H1 (cell line): ENCODE results near the gene RFFL. TPM values are rescaled to one million over a fixed set of nuclear protein-coding genes. Genes with fewer than 3 reads are reported as not detected.

Experiments
- CTCF ChIA-PET: fragments of 300-600 bp; sonication (Branson Sonifier 250); formaldehyde crosslinking; loops from one replicate; lab custom pipeline; 2021; ENCODE audit not compliant: partially characterized antibody; lab: Charles Lee
- POLR2A ChIA-PET: fragments of 300-600 bp; sonication (Branson Sonifier 250); formaldehyde crosslinking; loops from one replicate; lab custom pipeline; 2021; ENCODE audit warnings: inconsistent platforms; ENCODE audit not compliant: partially characterized antibody; lab: Charles Lee
- DNase-seq, 2 experiments: peaks; one replicate each; pipeline versions ENCODE4 v3.0.0 to v3.0.0-alpha.2; 2010 to 2022; ENCODE audit warnings: low spot score in 2 of 2, low read depth in 1 of 2, mixed read lengths in 1 of 2
- FAIRE-seq: peaks from 2 replicates; lab custom pipeline; 2011; peaks lifted over from hg19 to GRCh38; lab: Jason Lieb, UNC
- H2AFZ ChIP-seq: 2 replicates; pipeline ENCODE4 v1.8.1; 2012; ENCODE audit warnings: low read length, inconsistent platforms
- H2AK5ac ChIP-seq: 2 replicates; pipeline ENCODE4 v1.6.1; 2013; ENCODE audit warnings: low read depth, low read length
- H2BK120ac ChIP-seq: replicated peaks from 2 replicates; pipeline ENCODE3; 2013; ENCODE audit warnings: low read depth, low read length, inconsistent platforms
- H2BK12ac ChIP-seq: 2 replicates; pipeline ENCODE4 v1.6.1; 2013; ENCODE audit warnings: low read depth, low read length
- H2BK15ac ChIP-seq: 2 replicates; pipeline ENCODE4 v1.6.1; 2013; ENCODE audit warnings: low read length
- H2BK20ac ChIP-seq: 2 replicates; pipeline ENCODE4 v1.6.1; 2013; ENCODE audit warnings: low read length
- H2BK5ac ChIP-seq: 2 replicates; pipeline ENCODE4 v1.6.1; 2013; ENCODE audit warnings: low read depth, low read length
- H3K14ac ChIP-seq: 2 replicates; pipeline ENCODE4 v1.6.1; 2013; ENCODE audit warnings: inconsistent platforms; ENCODE audit not compliant: insufficient read length
- H3K18ac ChIP-seq: 2 replicates; pipeline ENCODE4 v1.6.1; 2013; ENCODE audit warnings: low read length; ENCODE audit errors: extremely low read depth
- H3K23ac ChIP-seq: 2 replicates; pipeline ENCODE4 v1.6.1; 2013; ENCODE audit warnings: inconsistent platforms; ENCODE audit not compliant: insufficient read length
- H3K23me2 ChIP-seq: 2 replicates; pipeline ENCODE4 v1.6.1; 2013; ENCODE audit warnings: low read depth, low read length
- H3K27ac ChIP-seq: 2 replicates; pipeline ENCODE4 v1.6.1; 2011; ENCODE audit warnings: low read depth, low read length, inconsistent platforms
- H3K27me3 ChIP-seq, 4 experiments: replicated peaks in 1 of 4; 1 replicate in 1 of 4; 2 replicates in 3 of 4; pipeline versions ENCODE4 v1.6.1 to v1.8.1; 2011 to 2013; ENCODE audit warnings: low read length in 3 of 4, mild to moderate bottlenecking in 3 of 4, inconsistent platforms in 2 of 4, mixed read lengths in 2 of 4, moderate library complexity in 1 of 4; ENCODE audit not compliant: control insufficient read depth in 3 of 4, insufficient read depth in 3 of 4; ENCODE audit errors: extremely low read depth in 1 of 4
- H3K36me3 ChIP-seq, 4 experiments: 2 replicates each; pipeline versions ENCODE4 v1.6.1 to v1.8.1; 2011 to 2013; ENCODE audit warnings: mild to moderate bottlenecking in 4 of 4, low read length in 3 of 4, moderate library complexity in 2 of 4, control low read depth in 1 of 4, inconsistent platforms in 1 of 4; ENCODE audit not compliant: insufficient read depth in 4 of 4, control insufficient read depth in 2 of 4
- H3K4ac ChIP-seq: replicated peaks from 2 replicates; pipeline ENCODE3; 2013; ENCODE audit warnings: low read length, low read depth, mixed read lengths, inconsistent platforms; ENCODE audit not compliant: insufficient read length
- H3K4me1 ChIP-seq, 4 experiments: replicated peaks in 1 of 4; 1 replicate in 1 of 4; 2 replicates in 3 of 4; pipeline versions ENCODE4 v1.6.1 to v1.8.1; 2011 to 2013; ENCODE audit warnings: low read length in 3 of 4, inconsistent platforms in 2 of 4, mixed read lengths in 1 of 4; ENCODE audit not compliant: insufficient read depth in 4 of 4, control insufficient read depth in 3 of 4
- H3K4me2 ChIP-seq, 2 experiments: 2 replicates each; pipeline versions ENCODE4 v1.6.1 to v1.8.1; 2011 to 2013; ENCODE audit warnings: low read depth in 2 of 2, low read length in 2 of 2, control low read depth in 1 of 2, inconsistent platforms in 1 of 2, mild to moderate bottlenecking in 1 of 2; ENCODE audit not compliant: insufficient read depth in 1 of 2
- H3K4me3 ChIP-seq, 4 experiments: fragments of 200-600, 300-600 bp in 1 of 4; sonication (generic), shearing (Covaris generic), sonication (Bioruptor Twin) in 1 of 4; 2 replicates each; pipeline versions ENCODE4 v1.5.1 to v1.8.1; 2011 to 2016; ENCODE audit warnings: low read length in 4 of 4, low read depth in 3 of 4, control low read depth in 2 of 4, inconsistent platforms in 2 of 4, mild to moderate bottlenecking in 2 of 4, mixed read lengths in 1 of 4, moderate library complexity in 1 of 4; ENCODE audit not compliant: insufficient read depth in 2 of 4; ENCODE audit errors: extremely low read depth in 1 of 4
- H3K56ac ChIP-seq: replicated peaks from 2 replicates; pipeline ENCODE3; 2013; ENCODE audit warnings: low read depth, mild to moderate bottlenecking, mixed read lengths, low read length, inconsistent platforms; ENCODE audit not compliant: insufficient read length
- H3K79me1 ChIP-seq: 2 replicates; pipeline ENCODE4 v1.6.1; 2013; ENCODE audit warnings: low read depth, low read length, control low read depth
- H3K79me2 ChIP-seq, 2 experiments: 2 replicates each; pipeline versions ENCODE4 v1.6.1 to v1.8.1; 2012 to 2013; ENCODE audit warnings: low read length in 2 of 2, mild to moderate bottlenecking in 2 of 2, inconsistent platforms in 1 of 2; ENCODE audit not compliant: insufficient read depth in 2 of 2, control insufficient read depth in 1 of 2
- H3K9ac ChIP-seq, 4 experiments: replicated peaks in 1 of 4; 1 replicate in 1 of 4; 2 replicates in 3 of 4; pipeline versions ENCODE4 v1.6.1 to v1.8.1; 2011 to 2013; ENCODE audit warnings: low read depth in 3 of 4, low read length in 3 of 4, control low read depth in 2 of 4, mild to moderate bottlenecking in 2 of 4, moderate library complexity in 2 of 4, inconsistent platforms in 1 of 4; ENCODE audit errors: extremely low read depth in 1 of 4
- H3K9me3 ChIP-seq, 2 experiments: 2 replicates each; pipeline versions ENCODE4 v1.6.1 to v1.8.1; 2012 to 2013; ENCODE audit warnings: mild to moderate bottlenecking in 2 of 2, moderate library complexity in 2 of 2, control low read depth in 1 of 2, inconsistent platforms in 1 of 2, low read depth in 1 of 2, low read length in 1 of 2, mixed read lengths in 1 of 2; ENCODE audit not compliant: insufficient read depth in 2 of 2
- H4K20me1 ChIP-seq, 2 experiments: replicated peaks in 1 of 2; 2 replicates each; pipeline versions ENCODE3 to v1.8.1; 2011 to 2013; ENCODE audit warnings: inconsistent platforms in 2 of 2, low read length in 2 of 2, mild to moderate bottlenecking in 1 of 2; ENCODE audit not compliant: insufficient read depth in 2 of 2, control insufficient read depth in 1 of 2
- H4K5ac ChIP-seq: 2 replicates; pipeline ENCODE4 v1.6.1; 2013; ENCODE audit warnings: low read length, low read depth, mixed read lengths, inconsistent platforms; ENCODE audit not compliant: insufficient read length
- H4K8ac ChIP-seq: 2 replicates; pipeline ENCODE4 v1.8.0; 2013; ENCODE audit warnings: mild to moderate bottlenecking, moderate library complexity, low read length, inconsistent platforms; ENCODE audit not compliant: insufficient read depth; ENCODE audit errors: extremely low read depth
- H4K91ac ChIP-seq: replicated peaks from 2 replicates; pipeline ENCODE3; 2013; ENCODE audit warnings: low read length, mixed read lengths, inconsistent platforms; ENCODE audit not compliant: insufficient read length
- CTBP2 ChIP-seq: IDR thresholded peaks from 2 replicates; pipeline ENCODE4 v1.7.0; 2011; ENCODE audit warnings: borderline replicate concordance, mild to moderate bottlenecking, moderate library complexity, mixed read lengths, low read length; ENCODE audit not compliant: insufficient read depth, insufficient read length
- RBBP5 ChIP-seq: IDR thresholded peaks from 2 replicates; pipeline ENCODE4 v1.7.1; 2012; ENCODE audit warnings: low read depth, mild to moderate bottlenecking, inconsistent platforms, low read length, moderate library complexity, borderline replicate concordance
- SRF ChIP-seq: IDR thresholded peaks from 2 replicates; pipeline ENCODE4 v1.6.1; 2011; ENCODE audit warnings: mild to moderate bottlenecking, low read depth, low read length, moderate library complexity
- YY1 ChIP-seq: IDR thresholded peaks from 2 replicates; pipeline ENCODE4 v1.6.1; 2011; ENCODE audit warnings: low read depth, mild to moderate bottlenecking, low read length
- WGBS, 2 experiments: shearing (Covaris generic) in 1 of 2; methylation state at CpG; one replicate each; pipeline versions ENCODE4 v1.1.6 to v1.1.7; 2013 to 2015; ENCODE audit warnings: low lambda C conversion rate in 2 of 2, mixed read lengths in 2 of 2, inconsistent platforms in 1 of 2, low coverage in 1 of 2, missing lambda C conversion rate in 1 of 2; ENCODE audit not compliant: insufficient replicate concordance in 2 of 2, insufficient coverage in 1 of 2, insufficient read length in 1 of 2; ENCODE audit errors: extremely low coverage in 1 of 2, missing lambda C conversion rate in 1 of 2; 5-methylcytosine and 5-hydroxymethylcytosine counted together
- polyA plus RNA-seq, 7 experiments: library from polyadenylated mRNA; depleted of rRNA in 3 of 7; stranded (reverse) in 5 of 7; unstranded in 2 of 7; fragments of >200 nt in 5 of 7; fragments of 200-250 nt in 2 of 7; gene quantifications; 1 replicate in 5 of 7; 2 replicates in 1 of 7; 4 replicates in 1 of 7; pipeline versions ENCODE4 v1.2.1 to v1.2.3, GENCODE V29; 2011 to 2013; ENCODE audit warnings: missing spikeins in 2 of 7, mixed read lengths in 2 of 7
- total RNA-seq: library from RNA; stranded (reverse); fragmentation: NEBNext Ultra II Directional; extraction: Animal tissue kit (Norgen Biotek cat#: 25700); gene quantifications from 2 replicates; pipeline ENCODE4 v1.2.1, GENCODE V29; 2021

RFFL gene
- total and polyA plus RNA-seq, 2 of the 8 experiments (the other 6 are each of a cell fraction or from before 2014, with no cell fraction given), result 14.0 to 24.5 TPM

DNA sequence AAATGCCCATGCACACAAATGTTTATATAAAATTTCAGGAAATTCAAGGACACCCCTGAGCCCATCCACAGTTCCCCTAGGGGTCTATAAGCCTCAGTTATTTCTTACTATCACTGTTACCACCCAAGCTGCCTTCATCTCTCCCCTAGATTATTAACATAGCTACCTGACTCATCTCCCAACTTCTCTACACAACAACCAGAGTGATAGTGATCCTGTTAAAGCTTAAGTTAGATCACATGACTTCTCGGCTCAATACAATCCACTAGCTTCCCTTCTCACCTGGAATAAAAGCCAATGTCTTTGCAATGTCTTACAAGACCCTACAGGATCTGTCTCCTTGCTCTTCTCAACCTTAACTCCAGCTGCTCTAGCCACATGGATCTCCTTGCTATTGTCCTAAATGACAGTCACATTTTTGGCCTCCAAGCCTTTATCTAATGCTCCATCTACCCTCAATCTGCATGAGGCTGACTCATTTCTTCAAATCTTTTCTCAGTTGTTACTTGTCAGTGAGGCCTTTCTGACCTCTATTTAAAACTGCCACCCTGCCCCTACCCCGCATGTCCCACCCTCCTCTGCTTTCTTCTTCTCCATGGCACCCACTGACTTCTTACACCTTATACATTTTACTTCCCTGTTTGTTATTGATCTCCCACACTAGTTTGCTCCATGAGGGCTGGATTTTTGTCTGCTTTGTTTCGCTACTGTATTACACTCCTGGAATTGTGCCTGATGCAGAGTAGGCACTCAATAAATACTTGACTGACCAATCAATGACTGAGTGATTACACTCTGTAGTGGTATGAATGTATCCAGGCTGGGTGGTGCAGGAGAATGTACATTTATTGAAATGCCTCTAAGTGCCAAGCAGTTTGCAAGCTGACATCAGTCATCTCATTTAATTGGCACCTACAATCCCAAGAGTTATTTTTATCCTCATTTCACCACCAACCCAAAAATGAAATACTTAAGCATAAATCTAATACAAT lies 88.4 kb downstream of the RFFL start:
- DNase-seq, result peak in 1 of 2 experiments; percentile 6
- Histone ChIP-seq H2BK5ac (no peak overlapping the region), H3K9me3 (no peaks in the 10 kb centered on the region), H3K79me1 (no peaks in the 10 kb centered on the region), H4K20me1 (no peaks in the 10 kb centered on the region), H2BK120ac (no peak overlapping the region), H3K14ac (no peak overlapping the region), H3K56ac (no peak overlapping the region), H3K23ac (no peak overlapping the region), H3K27me3 (no peaks in the 10 kb centered on the region), H3K23me2 (no peaks in the 10 kb centered on the region; the same call in 1 of the 2 replicates), H3K4me2 (no peak overlapping the region), H4K8ac (no peak overlapping the region), H2BK12ac (no peak overlapping the region), H3K36me3 (no peaks in the 10 kb centered on the region), H3K79me2 (no peaks in the 10 kb centered on the region), H4K5ac (no peak overlapping the region), H3K9ac (0 out of 7 replicates have a peak overlapping the region, but pooled peaks of 1 of the 4 experiments have one; percentile 7), H3K4me3 (no peak overlapping the region), H3K4me1 (peaks cover 0 to 3% (median 0%) of the 10 kb centered on the region in 4 experiments; a peak in 1 of 7 replicates), H2AK5ac (no peak overlapping the region), H3K4ac (no peak overlapping the region), H2BK15ac (no peak overlapping the region), H2AFZ (no peak overlapping the region), H3K18ac (no peak overlapping the region), H2BK20ac (no peak overlapping the region), H3K27ac (no peak overlapping the region), H4K91ac (no peak overlapping the region)
- FAIRE-seq, result no peak
- POLR2A ChIA-PET, result interaction anchor here (0.6 to 2.5 kb wide), 5 partner anchors 8 to 153 kb away, joined by 3 to 18 read pairs (median 6); partner anchors contain the start of genes CCT6B and ZNF830
- WGBS, 2 experiments, result 77% methylated on average over 3 of the region's 3 CpGs; no CpG with 5 or more reads in 1 of the 2 experiments
- TF ChIP-seq CTBP2 (no peak), RBBP5 (no peak), YY1 (no peak), SRF (no peak)
- CTCF ChIA-PET, result interaction anchor here (2.7 kb wide), 1 partner anchor 10 kb away, joined by 8 read pairs; no protein-coding TSS in a partner anchor
